GM18868 (cell line): ENCODE measurements around the gene SLC22A31.

ENCODE experiments used
- ATAC-seq: cut with Tn5 transposase; IDR thresholded peaks from one replicate; pipeline ENCODE4 v1.9.1; 2021; ENCODE audit warnings: mild to moderate bottlenecking, moderate library complexity; ENCODE audit not compliant: unreplicated experiment

SLC22A31 gene

GRCh38 chr16:89150981-89151380 is 49.4 kb downstream of the SLC22A31 start:
- no peak for ATAC-seq

DNA sequence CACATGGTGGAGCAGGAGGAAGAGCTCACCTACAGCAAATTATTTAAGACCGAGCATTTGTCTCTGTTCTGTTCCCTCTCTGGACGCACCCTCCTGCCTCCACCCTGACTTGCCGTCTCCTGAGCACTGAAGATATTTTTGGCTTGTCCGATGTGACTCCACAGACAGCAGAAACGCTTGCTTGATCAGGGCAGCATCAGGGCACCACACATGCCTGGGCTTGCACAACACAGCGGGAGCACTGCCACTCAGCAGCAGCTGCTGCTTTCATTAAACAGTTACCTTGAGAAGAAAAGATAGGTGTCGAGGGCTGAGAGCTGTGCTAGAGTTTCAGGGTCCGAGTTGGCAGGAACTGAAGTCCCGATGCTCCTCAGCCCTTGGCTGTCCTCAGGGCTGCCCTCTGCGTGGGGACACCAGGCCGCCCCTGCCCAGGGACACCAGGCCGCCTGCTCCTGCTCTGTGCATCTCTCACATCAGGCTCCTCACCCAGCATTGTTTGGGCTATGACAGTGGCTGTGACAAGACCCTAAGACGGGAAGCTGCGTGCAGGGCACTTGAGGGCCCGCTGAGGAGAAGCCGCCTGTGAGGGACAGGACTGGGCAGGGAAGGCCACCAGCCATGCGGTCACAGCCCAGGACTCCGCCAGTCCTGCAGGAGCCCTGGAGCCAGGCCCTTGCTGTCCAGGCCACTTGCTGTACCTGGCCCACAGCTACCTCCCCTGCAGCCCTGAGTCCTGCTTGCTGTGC is 50.1 kb downstream of the SLC22A31 start:
- ATAC-seq: no peak

DNA sequence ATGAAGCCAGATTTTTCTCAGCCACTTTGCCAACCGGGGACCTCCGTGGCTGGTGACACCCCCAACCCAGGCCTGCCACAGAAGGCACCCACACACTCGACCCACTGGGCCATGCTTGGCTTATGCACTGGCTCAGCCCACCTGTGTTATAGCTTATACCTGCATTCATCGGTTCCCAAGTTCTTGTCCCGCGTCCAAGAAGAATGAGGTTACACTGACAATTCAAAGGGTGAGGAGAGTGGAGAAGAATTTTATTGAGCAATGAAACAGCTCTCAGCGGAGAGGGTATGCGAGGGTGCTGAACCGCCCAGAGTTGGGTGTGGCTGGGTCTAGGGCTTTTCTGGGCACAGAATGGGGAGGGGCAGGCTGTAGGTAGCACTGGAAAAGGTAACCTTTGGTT is 51.0 kb downstream of the SLC22A31 start:
- no peak for ATAC-seq

DNA sequence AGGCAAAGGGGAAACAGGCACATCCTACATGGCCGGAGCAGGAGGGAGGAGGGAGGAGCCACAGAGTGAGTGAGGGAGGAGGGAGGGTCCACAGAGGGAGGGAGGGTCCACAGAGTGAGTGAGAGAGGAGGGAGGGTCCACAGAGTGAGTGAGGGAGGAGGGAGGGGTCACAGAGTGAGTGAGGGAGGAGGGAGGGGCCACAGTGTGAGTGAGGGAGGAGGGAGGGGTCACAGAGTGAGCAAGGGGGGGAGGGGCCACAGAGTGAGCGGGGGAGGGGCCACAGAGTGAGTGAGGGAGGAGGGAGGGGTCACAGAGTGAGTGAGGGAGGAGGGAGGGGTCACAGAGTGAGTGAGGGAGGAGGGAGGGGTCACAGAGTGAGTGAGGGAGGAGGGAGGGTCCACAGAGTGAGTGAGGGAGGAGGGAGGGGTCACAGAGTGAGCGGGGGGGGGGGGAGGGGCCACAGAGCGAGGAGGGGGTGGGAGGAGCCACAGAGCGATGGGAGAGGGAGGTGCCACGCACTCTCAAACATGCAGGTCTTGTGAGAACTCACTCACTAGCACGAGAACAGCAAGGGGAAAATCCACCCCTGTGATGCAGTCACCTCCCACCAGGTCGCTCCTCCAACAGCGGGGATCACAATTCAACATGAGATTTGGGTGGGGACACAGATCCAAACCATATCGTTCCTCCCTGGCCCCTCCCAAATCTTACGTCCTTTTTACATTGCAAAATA is 53.1 kb downstream of the SLC22A31 start:
- no peak for ATAC-seq

DNA sequence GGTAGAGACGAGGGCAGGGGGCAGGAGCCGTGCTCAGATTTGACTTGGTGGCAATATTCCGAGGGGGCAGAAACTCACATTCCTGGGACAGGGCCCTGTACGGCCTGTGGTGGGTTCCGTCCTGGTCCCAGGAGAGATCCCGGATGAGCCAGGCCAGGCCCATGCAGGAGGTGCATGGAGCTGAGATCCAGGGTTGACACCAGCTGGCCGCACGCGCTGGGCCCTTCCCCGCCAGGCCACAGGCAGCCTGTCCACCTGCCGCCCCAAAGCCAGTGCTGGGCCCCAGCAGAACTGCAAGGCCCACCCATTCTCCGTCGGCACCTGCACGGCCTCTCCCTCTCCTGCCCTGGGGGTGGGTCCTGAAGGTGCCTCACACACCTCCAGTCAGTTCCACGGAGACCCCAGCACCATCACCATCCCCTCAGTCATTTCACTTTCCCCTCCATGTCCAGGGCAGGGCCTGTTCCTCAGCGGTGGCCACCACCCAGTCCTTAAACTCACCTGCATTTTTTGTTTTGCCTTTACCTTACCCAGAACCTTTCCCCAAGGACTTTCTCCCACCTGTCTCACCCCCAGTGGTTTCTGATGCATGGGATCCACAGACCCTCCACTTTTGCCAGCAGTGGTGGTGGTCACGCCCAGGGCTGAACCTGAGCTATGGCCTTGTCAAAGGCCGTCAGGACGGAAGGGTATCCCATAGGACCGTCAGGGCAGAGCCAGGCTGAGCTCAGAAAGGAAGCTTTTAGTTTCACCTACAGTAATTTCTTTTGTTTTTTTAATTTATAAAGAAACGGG is 53.9 kb downstream of the SLC22A31 start:
- no peak for ATAC-seq
